ENCODE data around the gene FBXO34. TPM values are rescaled to one million over a fixed set of nuclear protein-coding genes. Genes with fewer than 3 reads are reported as not detected.

FBXO34 gene
- total and polyA plus RNA-seq, 9 of the 15 experiments (the other 6 are each of a cell fraction or from before 2014, with no cell fraction given): 6.3 to 24.9 (median 16.2) TPM

- TF ChIP-seq AFF1 (IDR thresholded peaks at IDR 0.05; ENCODE audit: low read depth in 1 of 2, partially characterized antibody in 2 of 2) (no peak), TBP (optimal IDR thresholded peaks at IDR 0.05; ENCODE audit: low read depth, low read length) (peak; percentile 60), POLR2A (conservative IDR thresholded peaks at IDR 0.05) (peak; percentile 77), NRF1 (conservative IDR thresholded peaks at IDR 0.05 in 1 of 2, IDR thresholded peaks at IDR 0.05 in 1 of 2) (peak; percentile 74 to 78), ILF3 (IDR thresholded peaks at IDR 0.05; ENCODE audit: borderline replicate concordance) (no peak), E2F1 (CRISPR knock-in tag; IDR thresholded peaks at IDR 0.05) (0 out of 2 replicates have a peak, but pooled peaks have one; percentile 21), NR2F6 (CRISPR knock-in tag; IDR thresholded peaks at IDR 0.05) (no peak), MTA3 (IDR thresholded peaks at IDR 0.05; ENCODE audit: borderline replicate concordance) (peak; percentile 98), USF1 (CRISPR knock-in tag; IDR thresholded peaks at IDR 0.05) (no peak), SRF (CRISPR knock-in tag; IDR thresholded peaks at IDR 0.05) (peak in 1 of 2 experiments; percentile 53; a peak in 2 of 4 replicates), ZNF766 (CRISPR knock-in tag; conservative IDR thresholded peaks at IDR 0.05) (peak; percentile 36; the same call in 1 of the 2 replicates), E2F6 (IDR thresholded peaks at IDR 0.05; ENCODE audit: borderline replicate concordance in 1 of 2, extremely low read depth in 1 of 2, insufficient read depth in 1 of 2, insufficient read length in 1 of 2, low read depth in 1 of 2, low read length in 1 of 2, poor library complexity in 1 of 2, severe bottlenecking in 1 of 2) (peak in 1 of 2 experiments; percentile 6), KDM5B (IDR thresholded peaks at IDR 0.05; ENCODE audit: insufficient replicate concordance, low read depth, low read length) (peak; percentile 59), ZBTB33 (CRISPR knock-in tag; IDR thresholded peaks at IDR 0.05) (no peak), PURB (CRISPR knock-in tag; IDR thresholded peaks at IDR 0.05; ENCODE audit: low read depth) (no peak), HEY1 (CRISPR knock-in tag; IDR thresholded peaks at IDR 0.05; ENCODE audit: borderline replicate concordance) (no peak), TCF3 (CRISPR knock-in tag; IDR thresholded peaks at IDR 0.05) (no peak)
Measured at GRCh38 chr14:55271572-55272298, 514 bp downstream of the FBXO34 start (continued).
